NK-92 (cell line): Measurements from ENCODE around the gene ATRNL1.

Experiments used
- DNase-seq: peaks from one replicate; lab custom pipeline; 2025; ENCODE audit not compliant: unreplicated experiment; lab: John Stamatoyannopoulos, UW

ATRNL1 gene

DNA sequence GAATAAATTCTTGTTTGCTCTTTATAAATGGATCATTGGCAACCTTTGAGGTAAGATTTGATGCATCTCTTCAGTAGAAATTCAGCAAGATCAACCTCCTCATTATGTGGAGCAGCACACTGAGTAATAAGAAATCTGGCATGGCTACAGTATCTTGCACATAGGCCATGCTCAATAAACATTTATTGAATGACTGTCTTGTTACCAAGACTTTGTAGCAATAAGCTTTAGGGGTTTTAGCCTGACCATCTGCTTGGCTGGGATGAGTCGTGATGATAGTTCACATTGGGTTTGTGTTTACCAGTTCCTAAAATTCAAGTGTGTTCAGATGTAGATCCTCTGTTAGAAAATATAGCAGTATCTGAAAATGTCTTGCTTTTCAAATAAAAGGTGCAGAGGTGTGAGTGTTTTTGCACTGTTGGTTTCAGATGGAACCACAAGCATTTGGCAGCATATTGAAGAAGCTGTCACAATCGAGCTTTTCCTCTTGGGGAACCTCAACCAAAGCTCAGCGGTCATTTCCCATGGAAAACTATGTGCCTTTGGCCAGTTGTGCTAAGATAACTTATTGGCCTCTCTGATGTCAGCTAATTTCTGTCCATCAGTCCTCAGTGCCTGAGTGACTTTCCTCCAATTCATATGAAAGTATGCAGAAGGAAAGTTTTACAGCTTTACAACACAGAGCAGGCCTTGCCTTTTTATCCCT is 737.3 kb downstream of the ATRNL1 start:
- DNase-seq: no peak

DNA sequence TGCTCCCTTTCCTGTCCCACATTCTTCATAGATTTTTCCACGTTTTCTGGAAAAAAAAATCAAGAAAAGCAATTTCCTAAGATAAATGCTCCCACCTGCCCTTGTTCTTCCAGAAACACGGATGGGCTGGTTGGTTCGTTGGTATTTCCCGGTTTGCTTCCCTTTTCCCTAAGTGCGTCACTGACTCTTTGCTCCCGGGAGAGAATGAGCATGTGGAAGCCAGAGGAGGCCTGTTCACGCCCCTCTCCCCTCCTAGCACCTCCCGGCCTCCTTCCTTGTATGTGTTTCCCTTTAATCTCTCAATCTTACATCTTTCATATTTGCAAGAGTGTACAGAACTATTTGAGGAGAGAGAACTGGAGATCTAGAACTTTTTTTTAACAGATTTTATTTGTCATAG is 737.9 kb downstream of the ATRNL1 start:
- no peak for DNase-seq

DNA sequence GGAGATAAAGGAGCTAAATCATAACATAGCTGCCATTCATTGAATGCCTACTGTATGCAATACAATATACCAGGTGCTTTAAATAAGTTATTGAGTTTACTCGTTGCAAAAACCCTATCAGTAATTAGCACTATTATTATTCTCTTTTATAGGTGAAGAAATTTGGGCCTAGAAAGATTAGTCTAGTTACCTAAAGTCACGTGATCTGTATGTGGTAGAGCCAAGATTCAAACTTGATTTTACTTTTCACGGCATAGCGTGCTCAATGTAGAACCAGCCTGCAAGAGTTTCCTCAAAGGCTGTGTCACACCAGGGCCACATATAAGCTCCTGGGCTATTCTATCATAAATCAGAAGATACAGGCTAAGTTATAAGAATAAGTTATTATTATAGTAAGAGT is 740.0 kb downstream of the ATRNL1 start:
- no peak for DNase-seq

DNA sequence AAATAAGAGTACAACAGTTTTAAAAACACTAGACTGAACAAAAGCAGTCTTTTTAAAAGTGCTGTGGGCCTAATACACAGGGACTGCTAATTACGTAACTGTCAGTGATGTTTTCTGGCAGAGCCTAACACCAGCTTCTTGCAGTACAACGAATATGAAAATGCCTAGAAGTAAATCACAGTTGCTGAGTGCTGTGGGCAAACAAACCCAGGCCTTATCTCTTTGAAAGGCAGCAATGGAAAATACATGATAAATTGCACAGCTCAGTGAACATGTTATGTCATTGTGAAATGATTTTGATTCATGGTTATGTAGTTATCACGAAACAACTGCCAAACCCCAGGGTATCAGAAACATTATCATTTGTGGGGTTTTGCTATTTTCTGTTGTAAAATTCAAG is 751.4 kb downstream of the ATRNL1 start:
- DNase-seq: no peak

DNA sequence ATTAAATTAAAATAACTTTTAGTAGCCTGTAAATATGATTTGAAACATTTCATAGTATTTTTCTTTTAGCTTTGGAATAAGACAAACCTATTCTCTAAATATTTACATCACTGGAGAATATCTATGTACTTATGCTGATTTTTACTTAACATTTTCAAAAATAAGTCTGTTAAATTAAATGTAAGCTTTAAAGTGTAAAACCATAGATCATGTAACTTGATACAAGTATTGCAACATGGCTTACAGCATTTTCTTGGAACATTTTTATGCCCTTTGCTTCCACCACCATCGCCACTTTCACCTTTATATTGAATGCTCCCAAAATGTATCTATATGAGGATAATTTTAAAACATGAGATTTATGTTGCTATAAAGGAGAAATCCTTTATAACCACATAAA is 752.8 kb downstream of the ATRNL1 start:
- DNase-seq: no peak

DNA sequence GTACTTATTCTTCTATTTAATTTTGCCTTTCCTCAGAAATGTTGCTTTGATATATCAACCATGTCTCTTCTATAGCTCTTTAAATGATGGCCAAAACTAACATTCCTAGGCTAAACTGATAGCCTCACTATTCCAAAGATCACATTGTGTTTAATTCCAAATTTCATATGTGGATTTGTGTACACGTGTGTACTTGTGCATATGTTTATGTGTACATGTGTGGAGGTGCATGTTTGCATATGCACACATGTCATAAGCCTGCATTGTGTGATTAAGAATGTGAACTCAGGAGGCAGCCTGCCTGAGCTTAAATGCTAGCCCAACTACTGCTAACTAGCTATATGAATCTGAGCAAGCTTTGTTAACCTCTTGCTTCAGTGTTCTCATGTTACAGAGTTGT is 753.4 kb downstream of the ATRNL1 start:
- DNase-seq: no peak

DNA sequence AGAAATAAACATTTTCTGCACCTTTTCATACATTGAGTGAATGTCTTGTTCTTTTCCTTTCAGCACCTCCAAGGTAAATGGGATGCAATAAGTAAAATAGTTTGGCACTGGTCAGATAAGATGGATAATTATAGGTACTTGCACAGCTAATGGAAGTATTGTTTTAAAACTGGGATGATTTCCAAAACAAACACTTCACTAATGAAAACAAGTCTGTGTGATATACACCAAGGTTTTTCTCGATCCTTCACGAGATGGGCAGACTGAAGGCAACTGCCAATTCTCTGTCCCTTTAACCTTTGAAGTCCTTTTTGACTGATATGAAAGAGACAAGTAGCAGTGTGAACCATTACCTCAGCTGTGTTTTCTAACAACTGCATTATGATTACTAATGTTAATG is 756.0 kb downstream of the ATRNL1 start:
- no peak for DNase-seq

DNA sequence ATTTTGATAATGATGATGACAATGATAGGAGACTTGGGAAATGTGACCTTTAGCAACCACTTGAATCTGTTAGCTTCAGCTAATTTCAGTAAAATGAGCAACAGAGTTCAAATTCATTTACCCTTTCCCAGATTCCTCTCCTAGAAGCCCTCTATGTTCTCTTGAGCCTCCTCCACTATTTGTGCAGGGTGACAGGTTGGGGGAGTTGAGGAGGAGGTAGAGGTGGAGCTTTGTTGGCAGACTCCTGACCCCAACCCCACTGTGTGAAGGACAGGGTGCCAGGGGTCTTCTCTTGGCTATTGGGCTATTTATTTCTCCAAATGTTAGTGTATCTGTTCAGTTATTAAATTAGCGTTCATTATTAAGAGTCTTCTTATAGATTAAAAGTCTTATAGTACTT is 757.5 kb downstream of the ATRNL1 start:
- DNase-seq: no peak

DNA sequence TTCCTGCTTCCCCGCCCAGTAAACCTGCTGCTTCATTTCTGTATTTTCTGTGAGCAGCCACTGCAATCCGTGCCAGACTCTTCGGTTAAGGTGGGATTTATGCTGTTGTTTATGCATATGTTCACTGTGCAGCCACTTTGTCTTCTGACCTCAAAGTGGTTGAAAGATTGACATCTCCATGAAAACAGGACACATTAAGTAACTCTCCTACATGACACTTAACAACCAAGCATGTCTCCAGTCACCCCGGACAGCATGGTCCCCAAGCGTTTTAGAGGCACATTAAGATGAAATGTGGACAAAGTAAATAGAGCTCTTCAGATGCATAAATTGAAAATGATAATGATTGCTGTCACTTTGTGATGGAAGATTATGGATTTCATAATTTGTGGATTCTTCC is 758.5 kb downstream of the ATRNL1 start:
- no peak for DNase-seq

DNA sequence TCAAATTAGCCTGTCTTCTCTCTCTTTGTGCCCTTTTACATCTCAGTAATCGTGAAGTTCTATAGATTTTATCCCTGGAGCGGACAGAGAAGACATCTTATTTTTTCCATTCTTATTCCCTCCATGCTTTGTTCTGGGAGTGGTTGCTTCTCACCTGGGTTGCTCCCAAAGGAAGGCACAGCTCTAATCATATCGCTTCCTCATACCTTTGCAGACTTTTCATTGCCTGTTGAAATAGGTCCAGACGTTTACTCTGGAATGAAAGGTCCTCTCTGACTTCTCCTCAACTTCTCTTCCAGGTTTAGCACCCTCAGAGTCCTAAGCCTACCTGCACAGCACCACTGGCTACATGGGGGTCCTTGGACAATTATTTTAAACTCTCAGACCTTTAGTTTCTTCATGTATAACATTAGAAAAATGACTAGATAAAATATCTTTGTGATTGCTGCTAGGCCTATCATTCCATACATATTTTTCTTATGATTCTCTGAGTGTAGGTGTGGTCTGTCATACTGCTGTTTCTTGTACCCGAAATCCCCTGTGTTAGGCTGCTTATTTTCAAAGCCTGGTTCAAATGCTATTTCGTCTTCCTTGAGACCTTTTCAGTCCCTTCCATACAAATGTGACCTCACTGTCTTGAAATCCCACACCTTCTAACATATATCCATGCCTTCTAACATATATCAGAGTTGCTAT is 761.7 kb downstream of the ATRNL1 start:
- DNase-seq: no peak

DNA sequence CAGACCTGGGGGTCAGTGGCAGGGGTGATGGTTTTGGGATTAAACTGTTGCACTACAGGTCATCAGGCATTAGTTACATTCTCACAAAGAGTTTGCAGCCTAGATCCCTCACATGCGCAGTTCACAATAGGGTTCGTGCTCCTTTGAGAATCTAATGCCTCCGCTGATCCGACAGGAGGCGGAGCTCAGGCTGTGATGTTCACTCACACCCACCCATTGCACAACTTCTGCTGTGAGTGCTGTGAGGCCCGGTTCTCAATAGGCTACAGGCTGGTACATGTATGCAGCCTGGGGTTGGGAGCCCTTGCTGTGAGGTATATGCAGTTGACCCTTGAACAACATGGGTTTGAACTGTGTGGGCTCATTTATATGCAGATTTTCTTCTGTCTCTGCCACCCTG is 763.4 kb downstream of the ATRNL1 start:
- no peak for DNase-seq

DNA sequence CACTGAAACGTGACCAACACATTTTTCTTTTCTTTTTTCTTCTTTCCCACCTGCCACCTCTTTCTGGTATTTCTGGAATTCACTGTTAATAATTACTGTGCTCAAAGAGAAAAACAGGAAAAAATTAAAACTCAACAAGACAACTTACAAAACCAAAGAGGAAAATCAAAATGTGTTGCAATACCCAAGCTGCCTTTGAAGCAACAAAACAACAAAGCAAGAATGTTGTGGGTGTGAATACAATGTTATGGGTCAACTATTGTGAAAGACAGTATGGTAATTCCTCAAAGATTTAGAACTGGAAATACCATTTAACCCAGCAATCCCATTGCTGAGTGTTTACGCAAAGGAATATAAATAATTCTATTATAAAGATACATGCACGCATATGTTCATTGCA is 764.7 kb downstream of the ATRNL1 start:
- DNase-seq: no peak

DNA sequence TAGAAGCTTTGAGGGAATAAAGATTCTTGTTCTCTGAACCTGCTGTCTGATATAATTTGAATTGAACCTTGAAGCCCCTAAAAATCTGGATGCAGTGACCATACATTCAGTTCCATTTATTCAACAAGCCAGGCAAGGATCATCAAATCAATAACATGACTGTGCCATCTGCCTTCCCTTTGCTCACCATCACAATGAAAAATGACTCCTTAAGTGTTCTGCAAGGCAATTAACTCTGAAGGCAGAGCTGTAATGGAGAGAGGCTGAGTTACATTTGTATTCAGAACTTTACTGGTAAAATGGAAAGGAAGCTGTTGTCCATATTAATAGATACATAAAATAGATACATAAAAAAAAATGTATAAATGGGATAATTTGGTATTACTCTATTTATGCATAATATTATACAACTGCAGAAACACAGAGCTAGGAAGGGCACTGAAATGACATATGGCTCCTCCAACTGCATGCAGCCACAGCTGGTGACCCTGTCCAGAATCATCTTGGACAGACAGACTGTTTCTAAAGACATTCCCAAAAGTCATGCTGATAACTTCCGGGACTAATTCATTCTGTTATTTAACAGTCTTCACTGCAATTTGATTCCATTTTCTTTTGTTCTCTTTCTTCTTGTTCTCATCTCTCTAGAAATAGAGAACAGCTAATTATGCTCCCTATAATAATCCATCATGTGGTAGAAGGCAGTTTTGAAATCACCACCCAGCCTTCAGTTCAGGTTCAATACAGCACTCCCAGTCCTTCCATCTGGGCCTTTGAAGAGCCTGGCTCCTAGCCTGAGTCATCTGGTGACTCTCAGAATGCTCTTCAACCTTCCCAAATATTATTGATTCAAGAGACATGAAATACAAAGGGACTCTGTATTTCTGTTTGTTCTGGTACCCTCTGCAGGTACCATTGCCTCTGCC is 767.3 kb downstream of the ATRNL1 start:
- no peak for DNase-seq

DNA sequence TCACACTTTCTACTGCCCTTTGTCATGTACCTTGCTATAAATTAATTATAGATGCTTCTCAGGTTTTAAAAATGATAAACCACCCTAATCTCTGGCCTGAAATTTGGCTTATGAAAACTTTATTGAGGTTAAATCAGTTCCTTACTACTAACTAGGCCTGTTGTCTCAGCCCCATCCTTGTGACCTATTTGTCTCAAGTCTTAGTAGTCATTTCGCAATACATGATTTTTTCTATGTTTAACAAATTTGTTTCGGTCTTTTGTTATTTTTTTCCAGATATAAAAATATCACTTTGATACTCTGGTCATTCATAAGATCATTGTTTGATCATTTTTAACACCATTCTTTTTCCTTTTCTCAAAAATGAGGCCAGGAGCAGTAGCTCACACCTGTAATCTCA is 768.3 kb downstream of the ATRNL1 start:
- no peak for DNase-seq

DNA sequence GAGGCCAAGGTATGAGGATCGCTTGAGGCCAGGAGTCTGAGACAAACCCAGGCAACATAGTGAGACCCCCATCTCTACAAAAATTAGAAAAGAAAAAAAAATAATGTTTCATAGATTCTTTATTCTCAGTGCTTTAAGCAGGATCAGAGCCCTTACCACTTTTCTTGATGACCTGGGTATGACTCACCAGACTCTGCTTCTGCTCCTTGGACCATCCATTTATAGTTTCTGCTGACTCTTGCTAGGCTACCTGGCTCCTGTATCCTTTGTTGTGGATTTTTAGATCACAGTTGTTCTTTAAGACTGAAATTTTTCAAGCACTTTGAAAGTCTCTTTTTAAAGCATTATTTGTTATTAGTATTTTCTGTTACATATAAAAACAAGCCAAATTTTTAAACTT is 768.7 kb downstream of the ATRNL1 start:
- no peak for DNase-seq

DNA sequence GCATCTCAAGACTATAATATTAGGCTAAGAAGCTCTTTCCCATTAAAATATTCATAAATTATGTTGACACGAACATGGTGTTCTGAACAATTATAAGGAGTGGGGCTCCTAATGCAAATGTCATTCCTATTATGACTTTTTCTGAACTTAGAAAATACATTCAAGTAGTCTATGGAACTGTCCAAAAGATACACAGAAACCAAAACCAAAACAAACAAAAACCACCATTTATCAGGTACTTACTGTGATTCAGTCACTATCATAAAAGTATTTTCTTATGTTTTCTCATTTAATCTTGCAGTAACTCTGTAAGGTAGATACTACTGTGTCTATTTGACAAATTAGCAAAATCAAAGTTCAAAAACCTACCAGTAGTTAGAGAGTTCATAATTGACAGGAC is 773.0 kb downstream of the ATRNL1 start:
- DNase-seq: no peak

DNA sequence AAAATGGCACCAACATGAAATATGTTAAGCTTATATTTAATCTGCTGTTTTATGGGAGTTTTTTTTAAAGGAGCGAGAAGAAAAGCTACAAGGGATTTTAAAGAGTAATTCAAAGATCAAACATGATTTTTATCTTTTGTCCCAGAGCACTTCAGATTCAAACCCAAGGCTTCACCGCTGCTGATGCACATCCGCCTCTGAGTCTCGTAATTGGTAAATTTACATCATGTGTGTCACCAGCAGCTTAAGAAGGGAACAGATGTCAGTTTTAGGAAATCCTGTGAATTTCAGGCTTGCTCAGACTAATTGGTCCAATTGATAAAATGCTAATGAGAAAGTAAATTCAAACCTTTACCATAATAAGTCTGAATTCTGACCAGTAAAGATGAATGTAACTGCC is 773.5 kb downstream of the ATRNL1 start:
- DNase-seq: no peak

DNA sequence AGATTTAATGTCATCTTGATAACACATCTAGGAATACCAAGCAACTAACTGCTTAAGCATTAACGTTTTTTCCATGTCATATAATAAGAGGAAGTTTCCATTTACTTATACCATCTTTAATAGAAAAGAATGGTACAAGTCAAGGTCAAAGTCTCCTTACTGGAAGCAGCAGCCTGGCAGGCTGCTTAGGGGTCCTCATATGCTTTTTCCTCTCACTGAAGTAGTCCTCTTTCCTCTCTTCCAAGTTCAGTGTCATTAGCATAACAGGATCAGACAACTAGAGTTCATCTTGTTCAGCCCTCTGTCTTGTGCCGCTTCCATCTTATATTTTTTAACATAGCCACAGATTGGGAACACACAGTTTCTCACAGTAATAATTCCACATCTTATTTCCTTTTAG is 774.1 kb downstream of the ATRNL1 start:
- no peak for DNase-seq

DNA sequence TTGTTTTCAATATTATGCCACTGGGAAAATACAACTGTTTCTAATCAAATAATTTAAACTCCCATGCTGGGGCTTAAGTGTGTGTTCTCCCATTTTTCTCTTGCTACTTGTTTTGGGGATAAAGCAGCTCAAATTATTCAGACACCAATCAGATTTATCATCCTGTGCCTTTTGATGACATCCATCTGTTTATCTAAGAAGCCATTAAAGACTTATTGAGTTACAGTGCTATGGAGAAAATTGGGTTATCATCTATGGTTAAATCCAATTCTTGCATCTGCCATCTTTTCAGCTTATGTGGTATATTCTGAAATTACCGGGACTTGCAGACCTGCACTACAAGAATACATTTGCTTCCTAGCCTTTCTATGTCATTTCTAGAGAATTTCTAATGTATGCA is 778.7 kb downstream of the ATRNL1 start:
- DNase-seq: no peak

DNA sequence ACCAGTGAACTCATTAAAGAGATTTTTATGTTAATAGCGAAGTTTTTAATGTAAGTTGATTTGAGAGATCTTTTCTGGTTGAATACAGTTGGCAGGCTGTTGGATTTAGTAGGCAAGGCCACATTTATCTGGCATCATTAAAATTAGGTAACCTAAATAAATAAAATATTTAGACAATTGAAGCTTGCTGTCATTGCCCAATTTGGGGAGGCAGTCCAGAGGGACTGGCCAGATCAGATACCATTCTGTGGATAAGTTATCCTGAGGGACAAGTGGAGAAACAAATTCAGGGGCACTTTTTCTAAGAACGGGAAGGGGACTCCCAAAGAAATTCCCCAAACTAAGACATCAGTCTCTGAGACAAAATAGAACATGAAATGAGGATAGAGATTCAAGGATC is 782.0 kb downstream of the ATRNL1 start:
- DNase-seq: no peak

DNA sequence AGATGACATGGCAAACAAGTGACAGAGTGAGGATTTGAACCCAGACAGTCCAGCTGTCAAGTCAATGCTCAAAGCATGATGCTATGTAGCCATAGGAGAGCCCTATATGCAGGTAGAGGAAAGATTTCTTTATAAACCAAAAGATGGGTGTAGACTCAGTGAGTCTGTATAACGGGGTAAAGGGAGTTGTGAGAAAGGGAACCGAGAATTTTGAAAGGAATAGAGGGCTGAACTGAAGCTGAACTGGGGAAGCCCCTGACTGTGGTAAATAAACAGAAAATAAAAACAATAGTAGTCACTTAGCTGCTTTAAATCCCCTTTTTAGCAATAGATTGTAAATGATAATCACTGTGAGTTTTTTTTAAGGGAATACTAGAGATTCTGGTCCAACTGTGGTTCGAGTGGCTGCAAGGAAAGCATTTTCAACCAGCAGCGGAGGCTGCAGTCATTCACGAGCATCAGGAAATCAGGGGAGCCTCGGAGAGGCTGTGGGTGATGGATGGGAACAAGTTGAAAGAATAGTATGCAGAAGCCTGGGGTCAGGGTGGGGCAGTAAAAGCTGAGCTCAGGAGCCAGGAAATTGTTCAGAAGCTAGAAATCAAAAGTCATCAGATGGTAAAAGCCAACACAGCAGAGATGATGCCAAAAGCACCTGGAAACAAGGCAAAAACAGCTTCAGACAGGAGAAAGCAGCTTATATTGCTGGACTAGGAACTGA is 786.4 kb downstream of the ATRNL1 start:
- DNase-seq: no peak
